OCI-LY1 (cell line): Measurements from ENCODE around the gene PRKAR2B.

Experiments used
- EZH2 ChIP-seq: fragments of 200-600 bp; sonication (generic), shearing (Covaris generic); IDR thresholded peaks from 2 replicates; pipeline ENCODE4 v1.8.0; 2017; ENCODE audit warnings: borderline replicate concordance, mixed run types, mild to moderate bottlenecking, antibody characterized with exemption, low read length, moderate library complexity, mixed read lengths
- TF ChIP-seq, protein P1 (sequence below): fragments of 200-600 bp; sonication (generic), shearing (Covaris generic); IDR thresholded peaks from 2 replicates; pipeline ENCODE4 v1.5.1; 2017; ENCODE audit warnings: mild to moderate bottlenecking, antibody characterized with exemption, low read length, moderate library complexity, mixed read lengths

DNA sequence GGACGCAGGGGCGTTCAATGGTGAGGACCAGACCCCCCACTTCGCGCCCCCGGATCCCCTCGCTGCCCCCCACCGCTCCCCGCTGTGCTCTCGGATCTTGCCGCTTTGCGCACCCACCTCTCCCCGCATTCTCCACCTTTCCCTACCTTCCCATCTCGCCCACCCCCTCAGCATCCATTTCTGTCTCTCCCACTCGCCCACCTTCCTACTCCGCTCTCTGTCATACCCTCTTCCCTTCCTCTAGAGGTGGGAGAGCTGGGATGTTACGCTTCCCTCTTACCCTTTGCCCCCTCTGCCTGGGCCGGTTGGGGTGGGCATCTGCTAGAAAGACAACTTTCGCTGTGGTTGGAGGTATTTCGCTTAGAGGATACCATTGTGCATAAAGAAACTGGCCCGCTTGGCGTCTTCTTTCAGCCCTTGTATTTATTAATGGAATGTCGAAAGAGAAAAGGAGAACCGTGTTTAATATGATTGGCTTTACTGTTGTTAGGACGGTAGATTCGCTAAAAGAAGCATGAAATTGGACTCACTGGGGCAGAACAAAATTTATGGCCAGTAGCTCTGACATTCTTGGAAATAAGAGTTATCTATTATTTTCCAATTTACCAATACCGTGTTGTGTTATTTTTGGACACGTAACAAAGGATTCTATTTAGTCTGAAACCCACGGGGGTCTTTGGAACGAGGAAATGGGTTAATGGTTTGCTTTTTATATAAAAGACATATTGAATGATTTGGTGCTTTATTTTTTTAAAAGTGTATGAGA is 873 bp downstream of the PRKAR2B start:
- TF ChIP-seq, protein P1, sequence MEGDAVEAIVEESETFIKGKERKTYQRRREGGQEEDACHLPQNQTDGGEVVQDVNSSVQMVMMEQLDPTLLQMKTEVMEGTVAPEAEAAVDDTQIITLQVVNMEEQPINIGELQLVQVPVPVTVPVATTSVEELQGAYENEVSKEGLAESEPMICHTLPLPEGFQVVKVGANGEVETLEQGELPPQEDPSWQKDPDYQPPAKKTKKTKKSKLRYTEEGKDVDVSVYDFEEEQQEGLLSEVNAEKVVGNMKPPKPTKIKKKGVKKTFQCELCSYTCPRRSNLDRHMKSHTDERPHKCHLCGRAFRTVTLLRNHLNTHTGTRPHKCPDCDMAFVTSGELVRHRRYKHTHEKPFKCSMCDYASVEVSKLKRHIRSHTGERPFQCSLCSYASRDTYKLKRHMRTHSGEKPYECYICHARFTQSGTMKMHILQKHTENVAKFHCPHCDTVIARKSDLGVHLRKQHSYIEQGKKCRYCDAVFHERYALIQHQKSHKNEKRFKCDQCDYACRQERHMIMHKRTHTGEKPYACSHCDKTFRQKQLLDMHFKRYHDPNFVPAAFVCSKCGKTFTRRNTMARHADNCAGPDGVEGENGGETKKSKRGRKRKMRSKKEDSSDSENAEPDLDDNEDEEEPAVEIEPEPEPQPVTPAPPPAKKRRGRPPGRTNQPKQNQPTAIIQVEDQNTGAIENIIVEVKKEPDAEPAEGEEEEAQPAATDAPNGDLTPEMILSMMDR = no peak
- no peak for TF ChIP-seq EZH2
